RKO (cell line): ENCODE results near the gene BNC2.

ENCODE experiments used
- DNase-seq: peaks from one replicate; pipeline ENCODE4 v3.0.0-alpha.2; 2016; ENCODE audit warnings: low spot score

Gene BNC2

GRCh38 chr9:16363073-16363781 is 507.2 kb downstream of the BNC2 start:
- no peak for DNase-seq

GRCh38 chr9:16361939-16362338 is 508.5 kb downstream of the BNC2 start:
- no peak for DNase-seq

- peak; percentile 24 for DNase-seq
Measured at GRCh38 chr9:16361118-16361517, 509.4 kb downstream of the BNC2 start.

GRCh38 chr9:16360247-16360646 is 510.2 kb downstream of the BNC2 start:
- no peak for DNase-seq
